ENCODE results near the gene ATXN8OS. TPM values are rescaled to one million over a fixed set of nuclear protein-coding genes. Genes with fewer than 3 reads are reported as not detected.
A peak's percentile ranks its signal among the peaks of the same experiment; 100 is the strongest.

Gene ATXN8OS
- not detected for total RNA-seq
- not detected for polyA plus RNA-seq
- total RNA-seq, result not detected

GRCh38 chr13:70107498-70108281 is at the start of gene ATXN8OS:
ATXN8OS (plus strand) TSS chr13:70107826.
- Histone ChIP-seq H3K4me3 (ENCODE audit: low read length) (no peak within 1 kb of the TSS), H3K36me3 (ENCODE audit: control insufficient read depth in 2 of 3, insufficient read depth in 3 of 3, low read length in 3 of 3) (no peaks in the 10 kb centered on the region), H3K9me3 (ENCODE audit: control insufficient read depth in 2 of 3, low read length in 3 of 3) (no peaks in the 10 kb centered on the region), H3K4me1 (ENCODE audit: control insufficient read depth in 2 of 2, insufficient read depth in 2 of 2, low read length in 2 of 2) (no peaks in the 10 kb centered on the region), H3K27me3 (ENCODE audit: control insufficient read depth in 2 of 2, insufficient read depth in 2 of 2, low read length in 2 of 2) (no peaks in the 10 kb centered on the region), H3K27ac (ENCODE audit: low read depth, low read length) (no peak within 1 kb of the TSS)
- no peaks in the 10 kb centered on the region for H3K36me3 Mint-ChIP-seq
- peaks cover 0 to 20% (median 6%) of the 10 kb centered on the region in 11 donors for H3K9me3 Mint-ChIP-seq
- no peaks in the 10 kb centered on the region for H3K4me1 Mint-ChIP-seq
- no peak within 1 kb of the TSS for H3K4me3 Mint-ChIP-seq
- intact Hi-C loops (cut with micrococcal nuclease), result no loop called here
- ChIA-PET POLR2A (no interaction called here), CTCF (no interaction called here)
- DNase-seq, result no peak
- ATAC-seq, result peak; percentile 8
- peaks cover 0 to 5% (median 0%) of the 10 kb centered on the region in 5 donors for H3K27me3 Mint-ChIP-seq
- H3K27ac Mint-ChIP-seq, result no peak within 1 kb of the TSS

GRCh38 chr13:70080012-70080411 is 27.6 kb upstream of the ATXN8OS start:
- ChIA-PET CTCF (no interaction called here), POLR2A (no interaction called here)
- H3K9me3 ChIP-seq (ENCODE audit: control insufficient read depth in 2 of 3, low read length in 3 of 3), result no peaks in the 10 kb centered on the region
- no peaks in the 10 kb centered on the region for H3K27me3 ChIP-seq (ENCODE audit: control insufficient read depth in 2 of 2, insufficient read depth in 2 of 2, low read length in 2 of 2)
- no peaks in the 10 kb centered on the region for H3K27me3 Mint-ChIP-seq
- no peak overlapping the region for H3K4me3 ChIP-seq (ENCODE audit: low read length)
- ATAC-seq, result no peak
- H3K36me3 ChIP-seq (ENCODE audit: control insufficient read depth in 2 of 3, insufficient read depth in 3 of 3, low read length in 3 of 3), result no peaks in the 10 kb centered on the region
- H3K27ac Mint-ChIP-seq, result no peak overlapping the region
- H3K36me3 Mint-ChIP-seq, result peaks cover 0 to 3% (median 0%) of the 10 kb centered on the region in 5 donors
- DNase-seq, result no peak
- no peak overlapping the region for H3K27ac ChIP-seq (ENCODE audit: low read depth, low read length)
- peaks cover 0 to 16% (median 4%) of the 10 kb centered on the region in 11 donors for H3K9me3 Mint-ChIP-seq
- intact Hi-C loops (cut with micrococcal nuclease), result no loop called here
- H3K4me3 Mint-ChIP-seq, result no peak overlapping the region
- no peaks in the 10 kb centered on the region for H3K4me1 ChIP-seq (ENCODE audit: control insufficient read depth in 2 of 2, insufficient read depth in 2 of 2, low read length in 2 of 2)
- H3K4me1 Mint-ChIP-seq, result no peaks in the 10 kb centered on the region

GRCh38 chr13:70087247-70087646 is 20.4 kb upstream of the ATXN8OS start:
- Mint-ChIP-seq H3K36me3 (peaks cover 0 to 7% (median 0%) of the 10 kb centered on the region in 5 donors), H3K4me3 (no peak overlapping the region), H3K4me1 (no peaks in the 10 kb centered on the region), H3K27me3 (no peaks in the 10 kb centered on the region), H3K9me3 (peaks cover 3 to 31% (median 10%) of the 10 kb centered on the region in 11 donors), H3K27ac (no peak overlapping the region)
- ChIA-PET POLR2A (no interaction called here), CTCF (no interaction called here)
- Histone ChIP-seq H3K27ac (ENCODE audit: low read depth, low read length) (no peak overlapping the region), H3K27me3 (ENCODE audit: control insufficient read depth in 2 of 2, insufficient read depth in 2 of 2, low read length in 2 of 2) (no peaks in the 10 kb centered on the region), H3K4me1 (ENCODE audit: control insufficient read depth in 2 of 2, insufficient read depth in 2 of 2, low read length in 2 of 2) (no peaks in the 10 kb centered on the region), H3K36me3 (ENCODE audit: control insufficient read depth in 2 of 3, insufficient read depth in 3 of 3, low read length in 3 of 3) (no peaks in the 10 kb centered on the region), H3K4me3 (ENCODE audit: low read length) (no peak overlapping the region), H3K9me3 (ENCODE audit: control insufficient read depth in 2 of 3, low read length in 3 of 3) (no peaks in the 10 kb centered on the region)
- intact Hi-C loops (cut with micrococcal nuclease), result no loop called here
- no peak for ATAC-seq
- no peak for DNase-seq

GRCh38 chr13:70088926-70089325 is 18.7 kb upstream of the ATXN8OS start:
- H3K36me3 Mint-ChIP-seq, result peaks cover 0 to 7% (median 0%) of the 10 kb centered on the region in 5 donors
- H3K36me3 ChIP-seq (ENCODE audit: control insufficient read depth in 2 of 3, insufficient read depth in 3 of 3, low read length in 3 of 3), result no peaks in the 10 kb centered on the region
- CTCF ChIA-PET, result no interaction called here
- H3K4me1 ChIP-seq (ENCODE audit: control insufficient read depth in 2 of 2, insufficient read depth in 2 of 2, low read length in 2 of 2), result no peaks in the 10 kb centered on the region
- H3K27ac Mint-ChIP-seq, result no peak overlapping the region
- no peak overlapping the region for H3K27ac ChIP-seq (ENCODE audit: low read depth, low read length)
- H3K9me3 Mint-ChIP-seq, result peaks cover 3 to 31% (median 10%) of the 10 kb centered on the region in 11 donors
- POLR2A ChIA-PET, result no interaction called here
- no peak overlapping the region for H3K4me3 Mint-ChIP-seq
- H3K27me3 ChIP-seq (ENCODE audit: control insufficient read depth in 2 of 2, insufficient read depth in 2 of 2, low read length in 2 of 2), result no peaks in the 10 kb centered on the region
- H3K4me1 Mint-ChIP-seq, result no peaks in the 10 kb centered on the region
- H3K4me3 ChIP-seq (ENCODE audit: low read length), result no peak overlapping the region
- ATAC-seq (no peak), DNase-seq (no peak)
- no peaks in the 10 kb centered on the region for H3K9me3 ChIP-seq (ENCODE audit: control insufficient read depth in 2 of 3, low read length in 3 of 3)
- intact Hi-C loops (cut with micrococcal nuclease), result no loop called here
- no peaks in the 10 kb centered on the region for H3K27me3 Mint-ChIP-seq

GRCh38 chr13:70090036-70090723 is 17.4 kb upstream of the ATXN8OS start:
- Mint-ChIP-seq H3K36me3 (peaks cover 0 to 3% (median 0%) of the 10 kb centered on the region in 5 donors), H3K27ac (no peak overlapping the region), H3K27me3 (no peaks in the 10 kb centered on the region), H3K4me1 (no peaks in the 10 kb centered on the region), H3K9me3 (peaks cover 3 to 26% (median 9%) of the 10 kb centered on the region in 11 donors), H3K4me3 (no peak overlapping the region)
- DNase-seq (no peak), ATAC-seq (no peak)
- H3K4me1 ChIP-seq (ENCODE audit: control insufficient read depth in 2 of 2, insufficient read depth in 2 of 2, low read length in 2 of 2), result no peaks in the 10 kb centered on the region
- intact Hi-C loops (cut with micrococcal nuclease), result no loop called here
- H3K27me3 ChIP-seq (ENCODE audit: control insufficient read depth in 2 of 2, insufficient read depth in 2 of 2, low read length in 2 of 2), result no peaks in the 10 kb centered on the region
- ChIA-PET CTCF (no interaction called here), POLR2A (no interaction called here)
- no peaks in the 10 kb centered on the region for H3K36me3 ChIP-seq (ENCODE audit: control insufficient read depth in 2 of 3, insufficient read depth in 3 of 3, low read length in 3 of 3)
- no peak overlapping the region for H3K4me3 ChIP-seq (ENCODE audit: low read length)
- H3K9me3 ChIP-seq (ENCODE audit: control insufficient read depth in 2 of 3, low read length in 3 of 3), result no peaks in the 10 kb centered on the region
- no peak overlapping the region for H3K27ac ChIP-seq (ENCODE audit: low read depth, low read length)

- Mint-ChIP-seq H3K4me3 (no peak overlapping the region), H3K36me3 (no peaks in the 10 kb centered on the region), H3K27me3 (no peaks in the 10 kb centered on the region), H3K4me1 (no peaks in the 10 kb centered on the region), H3K9me3 (peaks cover 0 to 13% (median 3%) of the 10 kb centered on the region in 11 donors), H3K27ac (no peak overlapping the region)
- Histone ChIP-seq H3K36me3 (ENCODE audit: control insufficient read depth in 2 of 3, insufficient read depth in 3 of 3, low read length in 3 of 3) (no peaks in the 10 kb centered on the region), H3K4me3 (ENCODE audit: low read length) (no peak overlapping the region), H3K27ac (ENCODE audit: low read depth, low read length) (no peak overlapping the region), H3K27me3 (ENCODE audit: control insufficient read depth in 2 of 2, insufficient read depth in 2 of 2, low read length in 2 of 2) (no peaks in the 10 kb centered on the region), H3K4me1 (ENCODE audit: control insufficient read depth in 2 of 2, insufficient read depth in 2 of 2, low read length in 2 of 2) (no peaks in the 10 kb centered on the region), H3K9me3 (ENCODE audit: control insufficient read depth in 2 of 3, low read length in 3 of 3) (no peaks in the 10 kb centered on the region)
- DNase-seq (no peak), ATAC-seq (no peak)
- intact Hi-C loops (cut with micrococcal nuclease), result no loop called here
- ChIA-PET CTCF (no interaction called here), POLR2A (no interaction called here)
Measured at GRCh38 chr13:70098669-70099068, 9.0 kb upstream of the ATXN8OS start.

GRCh38 chr13:70104481-70104880 is 3.1 kb upstream of the ATXN8OS start:
- intact Hi-C loops (cut with micrococcal nuclease), result no loop called here
- no peaks in the 10 kb centered on the region for H3K4me1 Mint-ChIP-seq
- Histone ChIP-seq H3K27me3 (ENCODE audit: control insufficient read depth in 2 of 2, insufficient read depth in 2 of 2, low read length in 2 of 2) (no peaks in the 10 kb centered on the region), H3K27ac (ENCODE audit: low read depth, low read length) (no peak overlapping the region), H3K9me3 (ENCODE audit: control insufficient read depth in 2 of 3, low read length in 3 of 3) (no peaks in the 10 kb centered on the region), H3K4me3 (ENCODE audit: low read length) (no peak overlapping the region), H3K36me3 (ENCODE audit: control insufficient read depth in 2 of 3, insufficient read depth in 3 of 3, low read length in 3 of 3) (no peaks in the 10 kb centered on the region), H3K4me1 (ENCODE audit: control insufficient read depth in 2 of 2, insufficient read depth in 2 of 2, low read length in 2 of 2) (no peaks in the 10 kb centered on the region)
- H3K4me3 Mint-ChIP-seq, result no peak overlapping the region
- H3K27me3 Mint-ChIP-seq, result peaks cover 0 to 5% (median 0%) of the 10 kb centered on the region in 5 donors
- POLR2A ChIA-PET, result no interaction called here
- DNase-seq (no peak), ATAC-seq (no peak)
- peaks cover 0 to 16% (median 6%) of the 10 kb centered on the region in 11 donors for H3K9me3 Mint-ChIP-seq
- CTCF ChIA-PET, result no interaction called here
- H3K36me3 Mint-ChIP-seq, result no peaks in the 10 kb centered on the region
- no peak overlapping the region for H3K27ac Mint-ChIP-seq

Measured in naive thymus-derived CD4-positive, alpha-beta T cell (primary cell).